Mononuclear cell (primary cell): ENCODE measurements around the gene SPDYE16. TPM values are rescaled to one million over a fixed set of nuclear protein-coding genes. Genes with fewer than 3 reads are reported as not detected.
"Not testable (repeated sequence)": the region's sequence is repeated elsewhere in the genome, so short reads cannot be mapped to it uniquely, and the experiment has no call there.

Experiments
- H3K27me3 ChIP-seq: 2 replicates; pipeline ENCODE4 v1.6.0; 2011; ENCODE audit warnings: low read length, control low read depth; ENCODE audit not compliant: insufficient read depth
- H3K4me1 ChIP-seq: 2 replicates; pipeline ENCODE4 v1.5.1; 2011; ENCODE audit warnings: mild to moderate bottlenecking, low read length, control low read depth; ENCODE audit not compliant: insufficient read depth
- H3K4me3 ChIP-seq: 2 replicates; pipeline ENCODE4 v1.5.1; 2011; ENCODE audit warnings: mild to moderate bottlenecking, low read length, moderate library complexity
- H3K9me3 ChIP-seq: 2 replicates; pipeline ENCODE4 v1.5.1; 2011; ENCODE audit warnings: low read depth, mild to moderate bottlenecking, control low read depth, low read length
- total RNA-seq: library from RNA; depleted of rRNA; stranded (reverse); fragments of >200 nt; gene quantifications from one replicate; pipeline ENCODE4 v1.2.3, GENCODE V29; 2012

The SPDYE16 gene
- total RNA-seq, 1 donor, result 0.10 TPM

- H3K9me3 ChIP-seq, H3K27me3 ChIP-seq, H3K4me3 ChIP-seq, H3K4me1 ChIP-seq: not testable (repeated sequence)
Measured at GRCh38 chr7:76499924-76500241, 43.2 kb downstream of the SPDYE16 start.

- H3K4me3 ChIP-seq, H3K9me3 ChIP-seq, H3K4me1 ChIP-seq, H3K27me3 ChIP-seq: not testable (repeated sequence)
Measured at GRCh38 chr7:76499201-76499923, 43.7 kb downstream of the SPDYE16 start.

GRCh38 chr7:76498583-76499200 is 44.4 kb downstream of the SPDYE16 start:
- H3K9me3 ChIP-seq, H3K4me3 ChIP-seq, H3K4me1 ChIP-seq, H3K27me3 ChIP-seq: not testable (repeated sequence)

GRCh38 chr7:76497918-76498582 is 45.0 kb downstream of the SPDYE16 start:
- H3K9me3 ChIP-seq, result not testable (repeated sequence)

GRCh38 chr7:76495717-76496116 is 47.4 kb downstream of the SPDYE16 start:
- H3K9me3 ChIP-seq, H3K4me3 ChIP-seq, H3K27me3 ChIP-seq, H3K4me1 ChIP-seq: not testable (repeated sequence)

More at GRCh38 chr7:76497918-76498582, 45.0 kb downstream of the SPDYE16 start:
- not testable (repeated sequence) for H3K27me3 ChIP-seq, H3K4me3 ChIP-seq, H3K4me1 ChIP-seq

GRCh38 chr7:76492139-76492538 is 51.0 kb downstream of the SPDYE16 start:
- H3K27me3 ChIP-seq, H3K4me1 ChIP-seq, H3K4me3 ChIP-seq, H3K9me3 ChIP-seq: not testable (repeated sequence)

- H3K27me3 ChIP-seq, H3K4me3 ChIP-seq, H3K9me3 ChIP-seq, H3K4me1 ChIP-seq: not testable (repeated sequence)
Measured at GRCh38 chr7:76487969-76488368, 55.1 kb downstream of the SPDYE16 start.

- not testable (repeated sequence) for H3K4me1 ChIP-seq, H3K9me3 ChIP-seq, H3K27me3 ChIP-seq, H3K4me3 ChIP-seq
Measured at GRCh38 chr7:76486618-76487017, 56.5 kb downstream of the SPDYE16 start.

- not testable (repeated sequence) for H3K27me3 ChIP-seq, H3K4me1 ChIP-seq, H3K4me3 ChIP-seq, H3K9me3 ChIP-seq
Measured at GRCh38 chr7:76485822-76486610, 57.1 kb downstream of the SPDYE16 start.

- not testable (repeated sequence) for H3K4me3 ChIP-seq, H3K9me3 ChIP-seq, H3K27me3 ChIP-seq, H3K4me1 ChIP-seq
Measured at GRCh38 chr7:76484456-76484855, 58.6 kb downstream of the SPDYE16 start.

GRCh38 chr7:76483081-76483480 is 60.0 kb downstream of the SPDYE16 start:
- not testable (repeated sequence) for H3K4me1 ChIP-seq, H3K27me3 ChIP-seq, H3K9me3 ChIP-seq

GRCh38 chr7:76482660-76483059 is 60.4 kb downstream of the SPDYE16 start:
- not testable (repeated sequence) for H3K4me1 ChIP-seq, H3K27me3 ChIP-seq, H3K4me3 ChIP-seq, H3K9me3 ChIP-seq

More at GRCh38 chr7:76483081-76483480, 60.0 kb downstream of the SPDYE16 start:
- H3K4me3 ChIP-seq, result not testable (repeated sequence)

Other genes starting within 250 kb of the SPDYE16 start
- gene HSPB1, start 240.6 kb downstream of the SPDYE16 start, total RNA-seq, result 4.5 TPM
- 23.5 TPM for gene YWHAG, start 184.3 kb downstream of the SPDYE16 start, total RNA-seq
- not detected for gene SSC4D, start 133.6 kb downstream of the SPDYE16 start, total RNA-seq
- gene ZP3, start 118.3 kb downstream of the SPDYE16 start, total RNA-seq, result 1.7 TPM
- 6.4 TPM for gene DTX2, start 81.6 kb downstream of the SPDYE16 start, total RNA-seq
- gene UPK3B, start 32.7 kb downstream of the SPDYE16 start, total RNA-seq, result 0.52 TPM
- 9.2 TPM for gene POMZP3, start 84.0 kb upstream of the SPDYE16 start, total RNA-seq